NOMO-1 (cell line): ENCODE results near the gene CEBPA.

Experiments
- DNase-seq, 2 experiments: peaks; one replicate each; lab custom pipeline; 2025; ENCODE audit not compliant: unreplicated experiment in 2 of 2; lab: John Stamatoyannopoulos, UW

CEBPA gene

DNA sequence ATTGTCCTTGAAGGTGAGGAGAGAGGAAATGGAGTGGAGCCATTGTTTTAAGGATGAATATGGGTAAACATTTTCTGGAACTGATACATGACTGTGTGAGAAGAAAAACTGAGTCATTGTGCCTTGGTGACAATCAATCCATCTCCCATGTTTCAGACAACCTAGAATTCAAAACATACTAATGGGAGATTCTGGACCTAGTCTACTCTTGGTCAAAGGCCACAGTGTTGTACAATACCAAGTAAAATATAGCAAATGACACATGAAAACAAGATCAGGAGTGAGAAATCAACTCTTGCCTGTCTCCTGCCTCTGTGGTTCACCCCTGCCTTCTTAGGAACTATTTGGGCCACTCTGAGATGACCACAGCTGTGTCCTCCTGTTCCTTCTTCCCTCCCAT is 13.1 kb downstream of the CEBPA start:
- DNase-seq: no peak

DNA sequence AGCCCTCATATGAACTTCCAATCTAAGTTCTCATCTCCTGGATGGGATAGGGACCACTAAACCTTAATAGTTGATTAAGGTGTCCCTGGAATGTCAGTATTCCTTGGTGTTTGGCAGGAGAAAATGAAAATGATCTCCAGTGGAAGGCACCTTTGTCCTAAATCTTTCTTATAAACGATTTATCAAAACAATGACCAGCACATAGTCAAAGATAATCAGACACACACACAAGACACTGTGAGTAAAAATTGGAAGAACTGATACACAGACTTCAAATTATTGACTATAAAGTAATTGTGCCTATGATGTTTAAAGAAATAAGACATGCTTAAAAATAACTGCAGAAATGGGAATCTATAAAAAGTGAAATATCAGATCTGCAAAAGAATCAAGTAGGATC is 13.7 kb downstream of the CEBPA start:
- no peak for DNase-seq

- DNase-seq: no peak
Observed at GRCh38 chr19:33287927-33288326, 14.4 kb downstream of the CEBPA start.

DNA sequence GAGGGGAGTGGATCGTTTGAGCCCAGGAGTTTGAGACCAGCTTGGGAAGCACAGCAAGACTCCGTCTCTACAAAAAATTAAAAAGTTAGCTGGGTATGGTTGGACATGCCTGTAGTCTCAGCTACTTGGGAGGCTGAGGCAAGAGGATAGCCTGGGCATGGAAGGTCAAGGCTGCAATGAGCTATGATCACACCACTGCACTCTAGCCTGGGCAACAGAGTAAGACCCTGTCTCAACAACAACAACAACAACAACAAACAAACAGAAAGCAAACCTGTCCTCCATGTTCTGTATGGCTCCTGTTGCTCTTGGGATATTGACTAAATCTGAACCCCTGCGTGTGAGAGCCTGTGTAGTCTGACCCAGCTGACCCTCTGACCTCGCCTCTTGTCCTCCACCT is 14.9 kb downstream of the CEBPA start:
- DNase-seq: no peak

DNA sequence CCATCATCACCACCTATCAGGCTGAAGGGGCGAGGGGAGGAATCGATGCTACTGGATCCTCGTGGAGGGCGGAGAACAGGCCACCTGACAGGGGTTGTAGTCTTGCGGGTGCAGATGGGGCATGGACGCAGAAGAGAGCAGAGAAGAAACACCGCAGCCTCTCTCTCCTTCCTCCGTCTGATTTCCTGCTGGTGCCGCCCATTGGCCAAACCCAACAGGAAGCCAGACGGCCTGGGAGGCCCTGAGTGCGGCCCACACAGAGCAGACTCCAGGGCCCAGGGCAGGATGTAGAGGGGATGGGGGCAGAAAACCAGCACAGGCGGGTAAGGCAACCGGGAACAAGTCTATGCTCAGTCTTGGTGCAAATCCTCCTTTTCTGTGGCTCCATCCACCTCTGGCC is 15.4 kb downstream of the CEBPA start:
- peak; percentile 17 to 46 for DNase-seq

- DNase-seq: no peak
Observed at GRCh38 chr19:33285441-33285927, 16.9 kb downstream of the CEBPA start.

GRCh38 chr19:33284756-33285155 is 17.6 kb downstream of the CEBPA start:
- no peak for DNase-seq

- no peak for DNase-seq
Observed at GRCh38 chr19:33284146-33284643, 18.1 kb downstream of the CEBPA start.

- DNase-seq: no peak
Observed at GRCh38 chr19:33283589-33283988, 18.7 kb downstream of the CEBPA start.

DNA sequence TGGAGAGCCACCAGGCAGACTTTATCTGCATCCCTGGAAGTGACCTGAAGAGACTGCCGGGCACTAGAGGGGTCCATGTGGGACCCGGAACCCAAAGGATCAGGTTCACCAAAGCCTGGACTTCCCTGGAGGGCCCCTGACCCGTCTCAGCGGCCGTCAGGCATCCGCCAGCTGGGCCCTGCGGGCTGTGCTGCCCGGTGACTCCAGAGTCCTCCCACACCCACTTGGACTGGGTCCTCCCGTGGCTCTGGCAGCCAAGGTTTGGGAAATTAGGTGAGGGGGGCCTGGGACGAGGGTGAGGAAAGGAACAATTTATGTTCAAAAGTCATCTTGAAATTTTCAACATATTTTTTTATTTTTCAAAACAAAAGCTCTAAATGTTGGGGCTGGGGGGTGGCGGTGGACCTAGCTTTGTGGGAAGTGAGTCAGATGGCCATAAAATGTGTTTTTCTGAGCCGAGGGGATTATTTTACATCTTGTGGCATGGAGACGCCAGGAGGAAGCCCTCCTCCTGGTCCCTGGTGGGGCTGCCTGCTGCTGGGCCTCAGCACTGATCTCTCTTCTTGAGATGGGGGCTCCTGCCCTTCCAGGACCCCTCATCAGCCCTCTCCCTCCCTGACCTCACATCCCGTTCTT is 20.2 kb downstream of the CEBPA start:
- DNase-seq: no peak

DNA sequence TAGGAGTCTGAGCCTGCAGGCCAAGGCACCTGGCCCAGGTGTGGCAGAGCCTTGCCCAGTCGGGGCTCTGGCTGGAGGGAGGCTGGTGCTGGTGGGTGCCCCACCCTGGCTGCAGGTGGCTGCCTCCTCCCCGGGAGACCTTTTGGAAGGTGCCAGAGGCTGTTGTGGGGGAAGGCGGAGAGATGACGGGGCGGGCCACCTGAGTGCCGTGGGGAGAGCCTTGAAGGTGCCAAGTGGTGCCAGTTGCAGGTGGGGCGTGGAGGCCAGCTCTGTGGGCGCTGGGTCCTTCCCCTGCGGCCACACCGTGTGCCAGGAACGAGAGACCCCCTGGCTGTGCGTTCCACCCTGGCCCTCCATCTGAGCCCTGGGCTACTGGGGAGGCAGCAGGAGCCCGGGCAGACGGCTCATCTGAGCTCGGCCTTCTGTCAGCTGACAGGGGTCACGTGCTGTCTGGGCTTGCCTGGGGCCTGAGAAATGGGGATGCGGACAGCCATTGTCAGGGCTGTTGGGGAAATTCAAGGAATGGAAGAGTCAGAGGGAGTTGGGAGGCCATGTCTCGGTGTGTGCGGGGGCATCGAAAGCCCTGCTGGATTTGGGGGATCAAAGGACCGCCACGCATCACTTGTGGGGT is 20.9 kb downstream of the CEBPA start:
- no peak for DNase-seq

GRCh38 chr19:33280351-33280921 is 21.9 kb downstream of the CEBPA start:
- DNase-seq: peak in 1 of 2 experiments; percentile 22

DNA sequence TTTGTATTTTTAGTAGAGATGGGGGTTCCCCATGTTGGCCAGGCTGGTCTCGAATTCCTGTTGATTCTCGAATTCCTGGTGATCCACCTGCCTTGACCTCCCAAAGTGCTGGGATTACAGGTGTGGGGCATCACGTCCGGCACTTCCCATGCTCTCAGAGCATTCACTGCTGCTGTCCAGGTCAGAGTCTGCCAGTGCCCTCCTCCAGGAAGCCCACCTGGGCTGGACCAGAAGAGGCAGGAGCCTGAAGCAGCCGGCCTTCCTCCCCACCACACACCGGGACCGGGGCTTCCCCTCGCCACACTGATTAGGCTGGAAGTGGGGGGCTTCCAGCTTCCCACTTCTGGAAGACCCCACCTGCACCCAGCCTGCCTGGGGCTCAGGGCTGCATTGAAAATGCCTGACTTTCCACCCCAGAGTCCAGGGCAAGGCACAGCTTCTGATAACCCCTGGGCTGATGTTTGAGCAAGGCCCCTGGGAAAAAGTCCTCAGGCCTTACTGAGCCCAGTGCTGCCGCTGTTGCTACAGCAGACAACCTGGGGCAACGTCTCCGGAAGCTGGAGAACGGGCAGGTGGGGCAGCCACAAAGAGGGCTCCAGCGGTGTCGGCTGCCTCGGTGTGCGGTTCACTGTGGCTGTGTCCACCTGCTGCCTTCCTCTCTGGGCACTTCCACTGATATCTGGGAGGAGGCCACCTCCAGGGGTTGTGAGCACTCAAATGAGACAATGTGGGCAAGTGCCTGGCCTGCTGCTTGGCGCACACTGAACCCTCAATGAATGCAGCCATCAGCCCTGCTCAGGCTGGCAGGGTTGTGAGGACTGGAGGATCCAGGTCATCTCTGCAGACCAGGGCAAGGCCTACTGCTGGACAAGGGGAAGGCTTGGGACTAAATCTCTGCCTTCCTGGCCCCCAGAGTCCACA is 22.6 kb downstream of the CEBPA start:
- no peak for DNase-seq

DNA sequence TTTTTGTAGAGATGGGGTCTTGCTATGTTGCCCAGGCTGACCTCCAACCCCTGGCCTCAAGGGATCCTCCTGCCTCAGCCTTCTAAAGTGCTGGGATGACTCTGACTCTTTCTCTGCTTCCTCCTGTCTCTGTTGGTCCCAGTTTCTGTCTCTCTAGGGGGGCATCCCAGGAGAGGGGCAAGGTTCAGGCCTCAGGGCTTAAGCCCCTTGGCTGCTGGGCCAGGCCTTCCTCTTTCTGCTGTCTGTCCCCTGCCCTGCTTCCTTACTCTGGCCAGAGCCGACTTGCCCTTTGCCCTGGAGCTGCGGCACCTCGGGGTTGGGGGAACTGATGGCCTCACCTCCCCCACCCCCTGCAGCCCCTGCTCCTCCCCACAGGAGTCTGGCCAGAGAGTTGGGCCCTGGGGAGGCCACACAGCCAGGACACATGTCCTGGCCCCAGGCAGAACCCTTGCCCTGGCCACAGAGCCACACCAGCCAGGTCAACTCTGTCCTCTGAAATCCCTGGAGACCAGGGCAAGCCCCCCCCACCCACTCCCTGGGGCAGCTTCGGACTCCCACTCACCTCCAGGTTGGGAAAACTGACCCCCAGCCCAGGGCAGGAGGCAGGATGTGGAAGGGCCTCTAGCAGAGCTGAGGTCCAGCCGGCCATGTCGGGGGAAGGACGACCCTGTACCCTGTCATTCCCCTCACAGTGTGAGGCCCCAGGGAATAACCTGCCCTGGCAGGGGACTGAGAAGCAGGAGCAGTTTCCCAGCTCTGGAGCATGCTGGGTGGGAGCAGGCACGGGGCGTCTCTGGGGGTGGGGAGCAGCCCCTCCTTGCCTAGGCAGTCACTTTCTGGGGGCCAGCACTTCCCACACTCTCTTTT is 23.7 kb downstream of the CEBPA start:
- no peak for DNase-seq

- DNase-seq: no peak
Observed at GRCh38 chr19:33278023-33278402, 24.3 kb downstream of the CEBPA start.

DNA sequence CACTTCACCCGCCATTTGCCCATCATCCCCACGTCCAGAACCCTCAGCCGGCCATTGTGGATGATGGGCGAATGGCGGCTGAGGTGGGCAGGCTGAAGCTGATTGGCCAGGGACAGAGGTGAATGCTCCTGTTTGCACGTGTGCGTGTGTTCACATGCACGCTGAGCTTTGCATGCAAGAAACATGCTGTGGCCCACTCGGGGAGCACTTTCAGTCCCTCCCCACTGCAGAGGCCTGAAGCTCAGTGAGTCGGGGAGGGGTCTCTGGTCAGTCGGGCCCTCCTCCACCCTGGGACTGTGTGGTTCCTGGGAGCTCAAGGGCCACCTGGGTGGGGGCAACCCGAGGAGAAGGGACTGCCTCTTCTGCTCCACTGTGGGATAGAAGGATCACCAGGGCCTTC is 24.9 kb downstream of the CEBPA start:
- no peak for DNase-seq

DNA sequence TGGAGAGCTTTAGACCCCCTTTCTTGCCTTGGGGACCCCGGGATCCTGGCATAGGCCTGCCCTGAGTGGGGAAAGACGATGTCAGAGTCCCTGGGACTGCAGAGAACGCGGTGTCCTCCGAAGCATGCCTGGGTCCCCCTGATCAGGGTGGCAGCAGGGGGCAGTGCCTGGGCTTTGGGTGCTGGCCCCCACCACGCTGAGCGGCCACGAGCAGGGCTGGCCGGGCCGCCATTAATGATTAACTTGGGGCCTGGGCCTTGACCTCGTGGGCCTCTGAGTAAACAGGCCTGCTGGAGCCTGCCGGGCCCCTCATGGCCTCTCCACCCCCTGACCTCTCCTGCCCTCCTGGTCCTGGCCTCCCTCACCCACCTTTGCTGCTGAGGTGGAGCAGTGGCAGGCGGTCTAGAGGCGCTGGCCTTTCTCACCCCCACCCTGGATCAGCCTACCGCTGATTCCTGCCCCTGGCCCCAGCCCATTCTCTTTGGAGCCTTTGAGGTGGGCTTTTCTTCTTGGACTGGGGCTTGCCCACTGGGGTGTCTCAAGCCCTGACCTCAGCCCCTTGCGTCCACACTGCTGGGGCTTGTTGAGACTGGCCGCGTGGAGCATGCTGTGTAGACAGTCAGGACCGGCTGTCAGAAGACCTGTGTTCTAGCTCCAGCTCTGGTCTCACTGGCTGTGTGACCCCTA is 26.3 kb downstream of the CEBPA start:
- DNase-seq: no peak

GRCh38 chr19:33275559-33275932 is 26.8 kb downstream of the CEBPA start:
- no peak for DNase-seq

GRCh38 chr19:33274663-33275558 is 27.4 kb downstream of the CEBPA start:
- no peak for DNase-seq
